Omental fat pad (tissue), 4 donors: ENCODE data around the gene ARHGEF6. TPM values are rescaled to one million over a fixed set of nuclear protein-coding genes. Genes with fewer than 3 reads are reported as not detected.

Source experiments
- ATAC-seq: fragments of 150-250 bp; one replicate; pipeline ENCODE4 v1.9.1; 2016; ENCODE audit warnings: mild to moderate bottlenecking, moderate library complexity; ENCODE audit not compliant: low FRiP score
- DNase-seq: peaks from one replicate; pipeline ENCODE4 v3.0.0-alpha.2; 2019; ENCODE audit warnings: low spot score
- CTCF ChIP-seq, 3 donors: fragments of 450-650 bp; IDR thresholded peaks; one replicate each; pipeline ENCODE4 v1.5.1; 2016 to 2017; ENCODE audit warnings: antibody characterized with exemption in 3 of 3, mild to moderate bottlenecking in 3 of 3, moderate library complexity in 2 of 3
- total RNA-seq, 4 donors: library from RNA; depleted of rRNA; stranded (reverse); fragments of >200 nt; gene quantifications; one replicate each; pipeline ENCODE4 v1.1.0, GENCODE V29; 2016

Gene ARHGEF6
- total RNA-seq, 4 donors from 2014 or later, result 38.8 to 150 (median 57.5) TPM

- DNase-seq (no peak), ATAC-seq (no peak)
- TF ChIP-seq CTCF (IDR thresholded peaks at IDR 0.05), result no peak
Observed at GRCh38 chrX:136714626-136715599, 65.8 kb downstream of the ARHGEF6 start.

DNA sequence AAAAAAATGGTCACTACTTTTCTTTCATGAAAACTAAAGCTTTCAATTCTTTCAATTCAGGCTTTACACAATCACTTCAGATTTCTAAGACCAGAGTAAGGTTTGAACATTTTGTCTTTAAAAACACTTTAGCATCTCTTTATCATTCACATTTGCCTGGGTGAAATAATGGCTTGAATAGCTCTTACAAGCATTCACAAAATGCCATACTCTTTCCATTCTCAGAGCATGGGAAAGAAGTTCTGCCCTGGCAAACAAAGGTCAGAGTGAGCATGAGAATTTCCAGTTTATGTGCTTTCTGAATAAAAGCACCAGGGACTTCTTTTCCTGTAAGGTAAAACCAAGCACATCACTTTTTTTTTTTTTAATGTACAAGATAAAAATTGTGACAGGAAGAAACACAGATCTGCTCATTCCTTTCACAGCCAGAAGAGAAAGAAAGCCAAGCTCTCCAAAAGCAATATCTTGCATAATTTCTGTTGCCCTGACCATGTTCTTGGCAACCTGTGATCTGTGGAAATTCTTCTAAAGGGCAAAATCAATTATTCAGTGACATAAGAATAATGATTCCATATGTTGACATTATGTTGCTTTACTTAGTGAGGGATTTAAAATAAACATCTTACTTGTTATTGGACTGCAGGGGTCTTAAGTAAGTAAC is 68.0 kb downstream of the ARHGEF6 start:
- ATAC-seq (no peak), DNase-seq (no peak)
- TF ChIP-seq CTCF (IDR thresholded peaks at IDR 0.05), result no peak

- ATAC-seq (no peak), DNase-seq (no peak)
- TF ChIP-seq CTCF (IDR thresholded peaks at IDR 0.05), result no peak
Observed at GRCh38 chrX:136711147-136711546, 69.6 kb downstream of the ARHGEF6 start.

- DNase-seq (no peak), ATAC-seq (no peak)
- no peak for TF ChIP-seq CTCF (IDR thresholded peaks at IDR 0.05)
Observed at GRCh38 chrX:136710325-136710951, 70.3 kb downstream of the ARHGEF6 start.

GRCh38 chrX:136708348-136708747 is 72.4 kb downstream of the ARHGEF6 start:
- no peak for TF ChIP-seq CTCF (IDR thresholded peaks at IDR 0.05)
- ATAC-seq (no peak), DNase-seq (no peak)

DNA sequence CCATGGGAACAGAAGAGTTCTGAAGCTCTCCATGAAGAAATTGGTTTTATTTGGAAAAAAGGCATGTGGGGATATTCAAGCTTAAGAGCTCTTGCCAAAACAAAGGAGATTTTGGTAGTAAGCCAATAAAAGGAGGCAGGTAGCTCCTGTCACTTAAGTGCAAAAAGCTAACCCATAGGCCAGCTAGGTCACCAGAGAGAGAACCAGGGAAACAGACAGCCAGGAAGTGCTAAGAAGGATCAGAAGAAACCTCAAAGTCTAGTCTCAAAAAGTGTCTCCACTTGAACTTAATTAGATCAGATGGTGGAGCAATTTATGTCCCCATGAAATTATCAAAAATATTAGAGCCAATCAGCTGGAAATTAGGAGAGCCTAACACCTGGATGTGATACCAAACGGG is 83.6 kb downstream of the ARHGEF6 start:
- TF ChIP-seq CTCF (IDR thresholded peaks at IDR 0.05), result no peak
- DNase-seq (no peak), ATAC-seq (no peak)
